ENCODE data around the gene GOLGA6L9. TPM values are rescaled to one million over a fixed set of nuclear protein-coding genes. Genes with fewer than 3 reads are reported as not detected.
"Not testable (repeated sequence)": the region's sequence is repeated elsewhere in the genome, so short reads cannot be mapped to it uniquely, and the experiment has no call there.

The GOLGA6L9 gene, protein sequence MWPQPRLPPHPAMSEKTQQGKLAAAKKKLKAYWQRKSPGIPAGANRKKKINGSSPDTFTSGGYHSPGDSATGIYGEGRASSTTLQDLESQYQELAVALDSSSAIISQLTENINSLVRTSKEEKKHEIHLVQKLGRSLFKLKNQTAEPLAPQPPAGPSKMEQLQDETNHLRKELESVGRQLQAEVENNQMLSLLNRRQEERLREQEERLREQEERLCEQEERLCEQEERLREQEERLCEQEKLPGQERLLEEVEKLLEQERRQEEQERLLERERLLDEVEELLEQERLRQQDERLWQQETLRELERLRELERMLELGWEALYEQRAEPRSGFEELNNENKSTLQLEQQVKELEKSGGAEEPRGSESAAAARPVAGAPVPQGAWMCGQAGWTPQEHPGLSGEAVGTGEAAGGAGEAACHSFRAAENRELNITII
- 7.3 TPM for total RNA-seq
- polyA plus RNA-seq, result 2.0 TPM

DNA sequence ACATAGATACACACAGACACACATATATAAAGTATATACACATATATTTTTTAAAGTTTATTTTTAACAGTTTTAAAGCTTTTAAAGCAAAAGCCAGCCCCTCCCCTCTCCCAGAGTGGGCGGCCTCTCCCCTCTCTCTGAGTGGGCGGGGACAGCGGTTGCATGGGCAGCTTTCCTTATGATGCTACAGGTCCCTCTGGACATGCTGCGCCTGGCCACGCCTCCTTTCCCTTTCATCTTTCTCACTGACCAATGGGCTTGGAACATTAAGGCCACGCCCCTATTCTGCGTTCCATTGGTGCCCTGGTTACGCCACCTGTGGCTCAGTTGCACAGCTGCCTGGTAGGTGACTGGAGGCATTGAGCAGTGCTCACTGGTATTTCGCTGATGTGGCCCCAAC, at the start of gene GOLGA6L9:
GOLGA6L9 (plus strand) TSS at position 124 of the 400 bp plus-strand sequence; CDS start at position 388, 264 bp downstream.
- H3K4me3 ChIP-seq (ENCODE audit: low read depth, low read length); H3K36me3 ChIP-seq (ENCODE audit: insufficient read depth); H3K4me1 ChIP-seq (ENCODE audit: insufficient read depth); DNase-seq (ENCODE audit: extremely low spot score); H3K27ac ChIP-seq (ENCODE audit: low read depth): not testable (repeated sequence)
- 93% methylated on average over 8 of the region's 9 CpGs for WGBS

DNA sequence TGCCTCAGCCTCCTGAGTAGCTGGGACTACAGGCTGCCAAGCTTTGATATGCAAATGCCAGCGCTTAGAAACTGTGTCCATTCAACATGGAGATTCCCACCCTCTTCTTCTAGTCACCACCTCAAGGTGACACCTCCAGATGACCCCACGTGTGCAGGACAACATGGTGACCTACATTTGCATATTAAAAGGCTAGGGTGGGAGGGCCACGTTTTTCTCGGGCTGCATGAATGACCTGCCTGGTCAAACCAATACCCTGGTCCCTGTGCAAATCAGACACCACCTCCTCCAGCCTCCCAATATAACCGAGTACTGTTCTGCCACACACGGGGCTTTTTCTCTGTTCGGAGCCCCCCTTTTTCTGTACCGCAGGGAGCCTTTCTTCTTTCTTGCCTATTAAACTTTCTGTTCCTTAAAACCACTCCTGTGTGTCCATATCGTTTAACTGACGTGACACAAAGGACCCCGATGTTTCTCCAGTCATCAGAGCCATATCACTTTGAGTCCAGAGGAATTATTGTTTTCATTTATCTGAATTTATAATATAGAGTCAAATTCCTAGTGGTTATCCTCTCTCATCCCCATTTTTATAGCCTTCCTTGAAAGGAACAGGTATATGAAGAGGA, 48.2 kb upstream of the GOLGA6L9 start:
- not testable (repeated sequence) for H3K36me3 ChIP-seq (ENCODE audit: insufficient read depth); DNase-seq (ENCODE audit: extremely low spot score); H3K27ac ChIP-seq (ENCODE audit: low read depth); H3K4me3 ChIP-seq (ENCODE audit: low read depth, low read length); H3K4me1 ChIP-seq (ENCODE audit: insufficient read depth)
- 75% methylated on average over 11 of the region's 11 CpGs for WGBS

DNA sequence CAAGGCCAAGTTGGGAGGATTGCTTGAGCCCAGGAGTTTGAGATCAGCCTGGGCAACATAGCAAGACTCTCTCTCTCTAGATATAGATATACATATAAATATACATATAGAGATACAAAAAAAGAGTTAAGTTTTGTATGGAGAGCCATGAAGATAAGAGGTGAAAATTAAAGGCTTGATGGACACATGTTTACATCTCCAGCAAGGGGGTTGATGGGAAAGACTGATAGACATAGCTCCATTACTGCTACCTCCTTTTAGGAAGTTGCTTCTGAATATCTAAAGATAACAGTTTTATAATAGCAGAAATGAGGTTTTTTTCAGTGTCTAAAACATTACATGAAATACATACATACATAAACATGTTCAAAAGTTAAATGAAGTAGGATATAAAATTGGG, 42.4 kb upstream of the GOLGA6L9 start:
- not testable (repeated sequence) for H3K4me1 ChIP-seq (ENCODE audit: insufficient read depth); H3K27ac ChIP-seq (ENCODE audit: low read depth)

DNA sequence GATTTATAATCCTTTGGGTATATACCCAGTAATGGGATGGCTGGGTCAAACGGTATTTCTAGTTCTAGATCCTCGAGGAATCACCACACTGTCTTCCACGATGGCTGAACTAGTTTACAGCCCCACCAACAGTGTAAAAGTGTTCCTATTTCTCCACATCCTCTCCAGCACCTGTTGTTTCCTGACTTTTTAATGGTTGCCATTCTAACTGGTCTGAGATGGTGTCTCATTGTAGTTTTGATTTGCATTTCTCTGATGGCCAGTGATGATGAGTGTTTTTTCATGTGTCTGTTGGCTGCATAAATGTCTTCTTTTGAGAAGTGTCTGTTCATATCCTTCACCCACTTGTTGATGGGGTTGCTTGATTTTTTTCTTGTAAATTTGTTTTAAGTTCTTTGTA, 39.5 kb upstream of the GOLGA6L9 start:
- not testable (repeated sequence) for H3K4me3 ChIP-seq (ENCODE audit: low read depth, low read length); DNase-seq (ENCODE audit: extremely low spot score); H3K36me3 ChIP-seq (ENCODE audit: insufficient read depth); H3K27ac ChIP-seq (ENCODE audit: low read depth); H3K4me1 ChIP-seq (ENCODE audit: insufficient read depth)
- 96% methylated on average over 3 of the region's 3 CpGs for WGBS

More for the DNA sequence above, 42.4 kb upstream of the GOLGA6L9 start:
- not testable (repeated sequence) for H3K36me3 ChIP-seq (ENCODE audit: insufficient read depth); DNase-seq (ENCODE audit: extremely low spot score); H3K4me3 ChIP-seq (ENCODE audit: low read depth, low read length)

DNA sequence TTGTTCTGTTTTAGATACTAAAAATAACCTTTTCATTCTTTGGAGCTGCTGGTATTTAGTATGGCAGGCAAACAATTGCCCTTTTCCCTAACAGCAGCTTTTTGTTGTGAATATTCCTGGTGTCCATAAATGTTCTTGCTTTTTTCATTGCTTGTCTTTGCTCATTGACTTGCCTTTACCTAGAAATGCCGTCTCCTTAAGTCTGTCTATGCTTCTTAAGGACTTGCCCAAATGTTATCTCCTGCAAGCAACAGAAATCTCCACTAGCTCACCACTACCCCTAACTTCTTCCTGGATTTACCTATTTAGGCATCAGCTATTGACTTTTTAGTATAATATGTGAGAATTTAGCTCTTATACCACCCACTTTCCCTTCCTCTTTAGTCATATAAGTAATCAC, 37.5 kb upstream of the GOLGA6L9 start:
- H3K4me3 ChIP-seq (ENCODE audit: low read depth, low read length); H3K36me3 ChIP-seq (ENCODE audit: insufficient read depth); DNase-seq (ENCODE audit: extremely low spot score); H3K27ac ChIP-seq (ENCODE audit: low read depth); H3K4me1 ChIP-seq (ENCODE audit: insufficient read depth): not testable (repeated sequence)
- WGBS, result 94% methylated on average over 1 of the region's 1 CpG

DNA sequence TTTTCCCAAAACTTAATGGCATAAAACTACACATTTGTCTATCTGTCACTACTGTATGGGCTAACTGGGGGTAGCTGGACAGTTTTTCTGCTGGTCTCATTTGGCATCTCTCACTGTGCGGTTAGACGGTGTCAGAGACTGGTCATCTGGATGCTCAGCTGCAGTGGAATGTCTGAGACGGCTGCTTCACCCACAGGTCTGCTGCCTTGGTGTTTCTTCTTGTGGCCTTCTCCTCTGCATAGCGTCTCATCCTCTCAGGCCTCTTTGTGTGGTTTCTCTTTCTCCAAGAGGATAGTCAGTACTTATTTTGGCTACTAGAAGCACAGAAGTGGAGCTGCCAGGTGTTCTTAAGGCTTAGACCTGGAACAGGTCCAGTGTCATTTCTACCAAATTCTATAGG, 35.9 kb upstream of the GOLGA6L9 start:
- DNase-seq (ENCODE audit: extremely low spot score), result no peak
- Histone ChIP-seq H3K27ac (ENCODE audit: low read depth) (no peak overlapping the region), H3K36me3 (ENCODE audit: insufficient read depth) (no peaks in the 10 kb centered on the region), H3K4me1 (ENCODE audit: insufficient read depth) (no peaks in the 10 kb centered on the region), H3K4me3 (ENCODE audit: low read depth, low read length) (no peak overlapping the region)
- WGBS, result 95% methylated on average over 4 of the region's 4 CpGs

DNA sequence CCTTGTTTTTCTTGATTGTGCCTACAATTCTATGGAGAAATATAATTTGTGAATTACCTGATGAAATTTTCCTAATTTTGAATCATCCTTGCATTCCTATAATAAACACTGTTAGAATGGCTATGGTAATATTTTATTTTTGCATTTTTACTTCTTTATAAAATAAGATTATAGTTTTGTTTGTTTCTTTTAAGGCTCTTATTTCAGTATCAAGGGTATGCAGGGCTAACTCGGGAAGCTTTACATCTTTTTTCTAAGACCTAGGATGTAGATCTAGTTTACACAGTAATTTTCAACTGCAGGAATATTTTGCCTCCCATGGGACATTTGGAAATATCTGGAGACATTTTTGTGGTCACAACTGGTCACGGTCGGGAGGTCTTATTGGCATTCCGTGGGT, 33.8 kb upstream of the GOLGA6L9 start:
- not testable (repeated sequence) for DNase-seq (ENCODE audit: extremely low spot score); H3K36me3 ChIP-seq (ENCODE audit: insufficient read depth); H3K4me1 ChIP-seq (ENCODE audit: insufficient read depth); H3K27ac ChIP-seq (ENCODE audit: low read depth); H3K4me3 ChIP-seq (ENCODE audit: low read depth, low read length)
- WGBS, result 72% methylated on average over 1 of the region's 4 CpGs

DNA sequence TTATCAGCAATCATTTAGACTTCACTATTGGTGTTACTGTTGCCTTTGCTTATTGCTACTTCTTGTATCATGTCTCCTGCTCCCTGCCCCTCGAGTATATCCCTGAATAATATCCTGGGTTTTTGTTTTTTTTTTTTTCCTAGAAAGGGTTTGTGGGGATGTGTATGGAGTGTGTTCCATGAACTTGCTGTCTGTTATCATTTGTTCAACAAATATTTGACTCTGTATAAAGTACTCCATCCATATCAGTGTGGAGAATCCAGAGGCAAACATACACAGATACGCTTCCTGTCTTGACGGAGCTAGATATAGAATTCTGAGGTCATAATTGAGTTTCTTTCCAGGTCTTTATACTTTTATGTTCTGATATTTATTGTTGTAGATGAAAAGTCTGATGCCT, 31.8 kb upstream of the GOLGA6L9 start:
- Histone ChIP-seq H3K4me3 (ENCODE audit: low read depth, low read length) (no peak overlapping the region), H3K36me3 (ENCODE audit: insufficient read depth) (no peaks in the 10 kb centered on the region), H3K4me1 (ENCODE audit: insufficient read depth) (no peaks in the 10 kb centered on the region), H3K27ac (ENCODE audit: low read depth) (no peak overlapping the region)
- WGBS, result 91% methylated on average over 3 of the region's 3 CpGs
- no peak for DNase-seq (ENCODE audit: extremely low spot score)

DNA sequence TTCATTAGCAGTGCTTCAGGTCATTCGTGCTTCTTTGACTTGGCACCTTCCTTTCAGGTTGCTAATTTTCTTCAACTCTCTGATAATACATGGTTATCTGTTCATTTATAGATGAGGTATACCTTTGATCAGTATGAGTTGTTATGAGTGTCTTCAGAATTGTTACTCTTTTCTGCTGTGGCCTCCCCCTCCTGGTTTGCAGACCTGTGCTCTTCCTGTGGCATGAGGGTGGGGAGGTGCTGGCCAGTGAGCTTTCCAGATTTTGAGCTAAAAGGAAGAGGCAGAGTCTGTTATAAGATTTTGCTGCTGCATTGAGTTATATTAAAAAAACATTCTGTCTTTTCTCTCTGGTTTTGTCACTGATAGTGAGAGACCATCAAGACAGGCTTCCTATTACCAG, 30.8 kb upstream of the GOLGA6L9 start:
- WGBS, result 100% methylated on average over 1 of the region's 1 CpG

DNA sequence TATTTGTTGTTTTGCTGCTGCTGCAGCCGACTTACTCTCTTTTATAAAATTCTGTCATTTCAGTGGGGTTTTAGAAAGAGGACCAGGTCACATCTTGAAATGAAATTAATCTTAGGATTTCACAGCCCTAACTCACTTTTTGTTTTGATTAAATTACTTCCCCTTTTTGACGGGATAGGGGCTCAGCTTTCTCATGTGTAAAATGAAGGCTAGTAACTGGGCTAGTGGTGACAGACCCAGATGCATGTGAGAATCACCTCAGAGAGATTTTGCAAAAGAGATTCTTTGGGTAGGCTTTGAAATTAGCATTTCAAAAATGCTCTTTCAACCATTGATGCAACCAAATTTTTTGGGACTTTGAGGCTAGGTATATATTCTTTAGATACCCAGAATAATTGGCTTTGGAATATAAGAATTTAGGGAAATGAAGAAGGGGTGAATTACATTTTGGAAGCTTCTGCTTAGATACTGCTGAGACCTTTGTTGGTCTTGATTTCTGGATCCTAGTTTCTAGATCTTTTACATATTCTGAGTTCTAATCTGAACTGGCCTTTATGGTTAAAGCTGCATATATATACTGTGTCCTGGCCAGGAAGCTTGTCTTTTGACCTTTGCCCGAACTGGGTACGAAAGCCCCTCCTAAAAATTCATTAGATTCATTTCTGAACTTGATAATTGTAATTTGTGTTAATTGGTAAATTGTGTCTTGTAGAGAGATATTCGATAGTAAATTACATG, 30.1 kb upstream of the GOLGA6L9 start:
- not testable (repeated sequence) for H3K4me1 ChIP-seq (ENCODE audit: insufficient read depth); H3K27ac ChIP-seq (ENCODE audit: low read depth); H3K36me3 ChIP-seq (ENCODE audit: insufficient read depth); DNase-seq (ENCODE audit: extremely low spot score); H3K4me3 ChIP-seq (ENCODE audit: low read depth, low read length)
- 88% methylated on average over 5 of the region's 5 CpGs for WGBS

More for the DNA sequence above, 30.8 kb upstream of the GOLGA6L9 start:
- no peak overlapping the region for H3K4me3 ChIP-seq (ENCODE audit: low read depth, low read length)
- DNase-seq (ENCODE audit: extremely low spot score), result no peak
- H3K27ac ChIP-seq (ENCODE audit: low read depth), result no peak overlapping the region
- no peaks in the 10 kb centered on the region for H3K4me1 ChIP-seq (ENCODE audit: insufficient read depth)
- no peaks in the 10 kb centered on the region for H3K36me3 ChIP-seq (ENCODE audit: insufficient read depth)

DNA sequence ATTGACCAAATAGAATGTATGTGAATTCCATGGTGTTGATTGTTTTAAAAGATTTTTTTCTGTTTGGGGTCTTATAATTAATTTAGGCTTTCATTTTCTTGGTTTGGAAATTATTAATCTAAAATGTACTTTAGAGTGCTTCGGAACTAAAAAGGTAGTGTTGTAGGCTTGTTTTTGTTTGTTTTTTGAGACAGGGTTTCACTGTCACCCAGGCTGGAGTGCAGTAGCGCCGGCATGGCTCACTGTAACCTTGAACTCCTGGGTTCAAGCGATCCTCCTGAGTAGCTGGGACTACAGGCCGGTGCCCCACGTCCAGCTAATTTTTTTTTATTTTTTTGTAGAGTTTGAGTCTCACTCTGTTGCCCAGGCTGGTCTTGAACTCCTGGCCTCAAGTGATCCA, 27.7 kb upstream of the GOLGA6L9 start:
- 95% methylated on average over 6 of the region's 6 CpGs for WGBS
- DNase-seq (ENCODE audit: extremely low spot score); H3K4me1 ChIP-seq (ENCODE audit: insufficient read depth); H3K27ac ChIP-seq (ENCODE audit: low read depth); H3K36me3 ChIP-seq (ENCODE audit: insufficient read depth); H3K4me3 ChIP-seq (ENCODE audit: low read depth, low read length): not testable (repeated sequence)

DNA sequence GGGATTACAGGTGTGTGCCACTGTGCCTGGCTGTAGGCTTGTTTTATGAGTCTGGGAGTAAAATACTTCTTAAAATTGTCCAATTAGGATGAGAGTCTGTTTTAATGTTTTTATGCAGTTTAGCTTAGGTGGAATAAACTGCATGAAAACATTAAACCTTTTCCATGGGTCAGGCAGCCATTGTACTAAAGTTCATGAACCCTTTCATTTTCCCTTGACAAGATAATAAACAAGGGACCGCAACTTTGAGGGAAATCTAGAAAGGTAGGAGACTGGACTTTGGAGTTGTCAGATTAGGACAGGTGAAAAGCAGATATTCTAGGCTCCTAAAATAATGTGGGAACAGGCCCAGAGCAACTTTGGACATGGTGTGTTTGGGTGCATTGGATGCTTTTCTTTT, 27.3 kb upstream of the GOLGA6L9 start:
- H3K27ac ChIP-seq (ENCODE audit: low read depth); DNase-seq (ENCODE audit: extremely low spot score); H3K4me3 ChIP-seq (ENCODE audit: low read depth, low read length); H3K36me3 ChIP-seq (ENCODE audit: insufficient read depth); H3K4me1 ChIP-seq (ENCODE audit: insufficient read depth): not testable (repeated sequence)
- 86% methylated on average over 1 of the region's 1 CpG for WGBS

DNA sequence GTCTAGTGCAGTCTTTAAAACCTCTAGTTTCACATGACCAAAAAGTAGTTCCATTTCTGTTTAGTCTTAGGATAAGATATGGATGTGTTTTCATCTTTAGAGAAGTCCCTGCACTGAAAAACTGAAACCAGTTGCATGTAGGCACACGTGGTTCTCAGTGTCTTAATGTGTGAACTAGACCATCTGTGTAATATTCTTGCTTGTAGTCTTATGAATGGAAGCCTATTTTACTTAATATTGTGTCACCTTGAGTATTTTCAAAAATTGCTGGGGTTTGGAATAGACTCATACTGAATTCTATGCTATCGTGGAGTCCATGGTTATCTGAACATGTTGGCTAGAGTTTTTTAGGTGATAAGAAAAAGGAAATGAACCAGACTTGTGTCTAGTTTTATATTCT, 23.4 kb upstream of the GOLGA6L9 start:
- not testable (repeated sequence) for DNase-seq (ENCODE audit: extremely low spot score); H3K4me1 ChIP-seq (ENCODE audit: insufficient read depth); H3K36me3 ChIP-seq (ENCODE audit: insufficient read depth); H3K4me3 ChIP-seq (ENCODE audit: low read depth, low read length); H3K27ac ChIP-seq (ENCODE audit: low read depth)
- WGBS, result 67% methylated on average over 2 of the region's 2 CpGs

DNA sequence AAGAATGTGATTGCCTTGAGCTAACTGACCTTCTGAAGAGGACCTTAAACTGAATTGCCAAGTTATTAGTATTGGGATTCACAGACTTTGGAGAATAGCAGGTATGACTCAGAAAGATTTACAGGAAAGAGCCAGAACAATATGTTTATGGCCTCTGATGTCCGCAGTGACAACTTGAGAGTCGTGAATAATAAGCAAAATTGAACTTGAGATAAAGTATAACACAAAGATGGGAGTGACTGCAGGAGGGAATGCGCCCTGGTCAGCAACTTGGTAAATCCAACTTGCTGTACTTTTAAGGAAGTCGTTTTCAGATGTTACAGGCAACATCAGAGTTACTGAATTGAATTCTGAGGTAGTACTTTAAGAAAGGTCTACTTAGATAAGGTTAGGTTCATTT, 19.3 kb upstream of the GOLGA6L9 start:
- 79% methylated on average over 4 of the region's 4 CpGs for WGBS
- H3K36me3 ChIP-seq (ENCODE audit: insufficient read depth); H3K4me3 ChIP-seq (ENCODE audit: low read depth, low read length); DNase-seq (ENCODE audit: extremely low spot score); H3K4me1 ChIP-seq (ENCODE audit: insufficient read depth); H3K27ac ChIP-seq (ENCODE audit: low read depth): not testable (repeated sequence)

Measured in urinary bladder (tissue), 4 donors.